ENCODE data around the gene PTTG2.
"Not testable (repeated sequence)": the region's sequence is repeated elsewhere in the genome, so short reads cannot be mapped to it uniquely, and the experiment has no call there.

PTTG2 gene

DNA sequence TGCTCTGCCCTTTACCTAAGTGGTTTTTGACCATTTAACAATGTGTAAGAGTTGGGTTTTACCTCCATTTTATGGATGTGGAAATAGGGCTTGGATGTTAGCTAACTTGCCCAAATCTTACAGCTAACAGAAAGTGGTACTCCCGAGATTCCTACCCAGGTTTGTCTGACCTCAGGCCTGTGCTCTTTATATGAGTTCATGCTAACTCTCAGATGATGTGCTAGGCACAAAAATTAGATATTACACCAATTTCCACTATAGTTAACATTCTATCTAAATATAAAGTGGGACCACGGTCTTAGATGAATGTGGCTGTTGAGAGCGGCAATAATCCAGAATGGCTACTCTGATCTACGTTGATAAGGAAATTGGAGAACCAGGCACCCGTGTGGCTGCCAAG, at the start of gene PTTG2:
PTTG2 (plus strand) TSS at position 301 of the 400 bp plus-strand sequence; CDS start at position 338, 37 bp downstream.
- no peak for DNase-seq

DNA sequence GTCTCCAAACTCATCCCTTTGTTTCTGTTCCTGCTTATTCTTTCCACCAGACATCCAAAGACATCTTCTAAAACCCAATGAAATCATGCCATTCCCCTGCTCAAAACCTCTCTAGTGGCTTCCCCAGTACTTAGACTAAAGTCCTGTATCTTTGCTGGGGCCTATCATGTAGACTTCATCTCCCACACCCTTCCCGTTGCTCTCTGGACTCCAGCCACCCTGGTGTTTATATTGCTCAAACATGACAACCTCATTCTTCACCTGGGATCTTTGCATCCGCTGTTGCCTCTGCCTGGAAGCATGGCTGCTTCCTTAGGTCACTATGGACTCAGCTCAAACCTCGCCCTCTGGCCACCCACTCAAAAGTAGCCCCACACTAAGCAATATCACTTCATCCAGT, 45.7 kb upstream of the PTTG2 start:
- DNase-seq, result no peak

DNA sequence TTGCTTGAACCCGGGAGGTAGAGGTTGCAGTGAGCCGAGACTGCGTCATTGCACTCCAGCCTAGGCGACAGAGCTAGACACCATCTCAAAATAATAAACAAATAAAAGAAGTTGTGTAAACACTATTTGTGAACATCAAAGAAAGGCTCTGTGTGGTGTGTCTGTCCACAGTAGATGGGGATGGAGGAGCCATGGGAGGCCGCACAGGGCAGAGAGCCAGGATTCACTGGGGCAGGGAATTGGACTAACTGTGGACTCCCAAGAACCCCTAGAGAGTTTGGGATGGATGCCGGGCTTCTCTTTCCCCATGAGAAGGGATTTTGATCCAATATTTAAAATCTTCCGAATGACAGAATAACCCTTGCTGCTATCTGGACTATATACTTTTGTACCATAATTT, 42.8 kb upstream of the PTTG2 start:
- no peak for DNase-seq

DNA sequence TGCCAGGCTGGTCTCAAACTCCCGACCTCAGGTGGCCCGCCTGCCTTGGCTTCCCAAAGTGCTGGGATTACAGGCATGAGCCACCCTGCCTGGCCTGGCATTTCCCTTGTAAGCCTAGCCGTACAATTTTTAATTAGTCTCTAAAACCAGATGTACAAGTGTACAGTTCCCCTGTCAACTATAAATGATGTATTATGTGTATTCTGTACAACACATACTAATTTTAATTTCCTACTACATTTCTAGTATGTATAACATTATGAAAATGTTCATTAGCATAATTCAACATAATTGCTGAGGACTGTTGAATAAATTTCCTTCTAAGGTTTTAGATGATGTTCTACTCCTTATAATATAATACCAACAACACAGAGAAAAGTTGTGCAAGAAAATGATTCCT, 41.5 kb upstream of the PTTG2 start:
- DNase-seq, result no peak

DNA sequence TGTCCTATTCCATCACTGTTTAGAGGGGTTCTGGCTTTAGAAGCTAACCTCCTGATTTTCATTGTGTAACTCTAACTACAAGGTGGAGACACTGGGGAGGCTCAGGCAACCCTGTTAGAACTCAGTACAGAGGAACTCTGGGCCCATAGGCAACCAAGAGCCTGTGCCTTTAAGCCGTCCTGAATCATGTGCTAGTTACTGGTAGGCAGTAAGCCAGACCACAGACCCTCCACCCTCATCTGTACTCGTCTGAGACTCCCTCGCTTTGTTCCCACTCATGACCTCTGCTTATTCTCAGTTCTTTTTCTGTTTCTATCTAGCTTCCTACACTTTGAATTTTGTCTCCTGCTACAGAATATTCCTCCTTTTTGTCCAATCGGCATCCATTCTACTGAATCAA, 37.9 kb upstream of the PTTG2 start:
- DNase-seq, result no peak

DNA sequence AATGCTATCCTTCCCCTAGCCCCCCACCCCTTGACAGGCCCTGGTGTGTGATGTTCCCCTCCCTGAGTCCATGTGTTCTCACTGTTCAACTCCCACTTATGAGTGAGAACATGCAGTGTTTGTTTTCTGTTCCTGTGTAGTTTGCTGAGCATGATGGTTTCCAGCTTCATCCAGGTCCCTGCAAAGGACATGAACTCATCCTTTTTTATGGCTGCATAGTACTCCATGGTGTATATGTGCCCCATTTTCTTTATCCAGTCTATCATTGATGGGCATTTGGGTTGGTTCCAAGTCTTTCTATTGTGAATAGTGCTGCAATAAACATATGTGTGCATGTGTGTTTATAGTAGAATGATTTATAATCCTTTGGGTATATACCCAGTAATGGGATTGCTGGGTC, 37.1 kb upstream of the PTTG2 start:
- DNase-seq, result not testable (repeated sequence)

DNA sequence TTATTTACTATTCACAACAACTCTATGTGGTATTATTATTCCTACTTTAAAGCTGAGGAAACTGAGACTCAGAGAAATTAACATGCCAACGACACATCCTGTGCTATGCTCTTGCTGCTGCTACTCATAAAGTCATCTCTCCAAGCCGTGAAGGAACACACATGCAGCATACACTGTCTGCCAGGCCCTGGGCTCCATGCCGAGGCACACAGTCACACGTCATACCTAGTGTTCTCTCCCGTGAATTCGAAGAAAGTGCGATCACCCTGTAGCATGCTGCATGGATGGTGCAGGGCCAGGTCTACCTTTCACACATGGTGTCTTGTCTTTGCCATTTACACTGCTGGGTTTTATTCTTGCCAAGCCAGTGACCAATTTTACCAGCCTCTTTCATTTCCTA, 35.3 kb upstream of the PTTG2 start:
- DNase-seq, result no peak

DNA sequence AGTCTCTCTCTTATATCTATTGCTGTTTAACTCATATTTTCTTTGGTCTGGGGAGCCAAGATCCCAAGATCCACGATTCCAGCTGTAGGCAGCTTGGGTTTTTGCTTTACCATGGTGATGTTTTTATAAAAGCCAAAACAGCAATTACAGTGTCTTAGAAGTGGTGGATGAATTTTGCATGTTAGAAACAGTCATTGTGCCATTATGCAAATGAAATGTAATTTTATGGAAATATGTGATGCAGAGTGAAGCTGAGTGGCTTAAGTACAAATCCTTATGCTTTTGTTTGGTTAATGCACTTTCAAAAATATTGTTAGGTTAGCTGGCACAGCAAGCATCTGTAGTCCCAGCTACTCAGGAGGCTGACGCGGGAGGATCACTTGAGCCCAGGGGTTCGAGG, 32.8 kb upstream of the PTTG2 start:
- no peak for DNase-seq

DNA sequence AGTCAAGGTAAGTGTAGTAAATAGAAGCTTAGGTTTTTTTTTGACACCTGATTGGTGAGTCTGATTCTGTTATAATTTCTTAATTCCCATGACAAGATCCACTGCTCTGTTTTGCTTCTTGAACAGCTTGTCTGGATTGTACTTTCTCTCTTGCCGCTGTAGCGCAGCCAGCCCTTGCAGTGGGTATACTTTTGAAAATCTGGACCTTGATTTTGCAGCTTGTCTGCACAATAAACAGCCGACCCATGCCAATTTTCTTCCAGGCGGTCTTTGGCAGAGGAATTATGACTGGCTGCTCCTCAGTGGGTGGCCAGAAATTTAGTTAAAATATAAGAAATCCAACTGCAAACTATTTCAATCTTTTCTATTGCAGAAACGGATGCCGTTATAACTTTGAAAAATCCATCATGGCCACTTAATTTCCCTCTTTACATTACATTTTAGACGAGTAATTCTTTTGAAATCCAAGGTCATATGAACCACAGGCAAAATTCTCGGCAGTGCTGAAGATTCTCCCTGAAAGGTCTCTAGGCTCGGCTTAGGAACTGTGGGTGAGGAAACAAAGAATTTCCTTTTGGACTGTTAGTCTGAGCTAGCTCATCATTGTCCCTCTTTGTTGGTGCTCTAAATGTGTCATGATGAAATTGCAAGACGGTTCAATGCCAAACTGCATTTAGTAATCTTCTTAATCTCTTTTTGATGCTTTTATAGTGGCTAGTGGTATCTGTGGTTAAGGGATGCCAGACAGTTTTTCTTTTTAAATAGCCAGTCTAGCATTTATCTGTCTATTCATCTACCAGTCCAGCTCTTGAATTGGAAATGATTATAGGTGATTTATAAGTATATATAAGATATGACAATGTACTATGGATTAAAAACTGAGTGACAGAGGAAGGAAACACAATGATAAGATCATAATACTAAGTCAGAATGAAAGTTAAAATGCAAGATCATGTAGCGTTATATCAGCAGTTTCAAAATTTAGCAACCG, 31.5 kb upstream of the PTTG2 start:
- no peak for DNase-seq

DNA sequence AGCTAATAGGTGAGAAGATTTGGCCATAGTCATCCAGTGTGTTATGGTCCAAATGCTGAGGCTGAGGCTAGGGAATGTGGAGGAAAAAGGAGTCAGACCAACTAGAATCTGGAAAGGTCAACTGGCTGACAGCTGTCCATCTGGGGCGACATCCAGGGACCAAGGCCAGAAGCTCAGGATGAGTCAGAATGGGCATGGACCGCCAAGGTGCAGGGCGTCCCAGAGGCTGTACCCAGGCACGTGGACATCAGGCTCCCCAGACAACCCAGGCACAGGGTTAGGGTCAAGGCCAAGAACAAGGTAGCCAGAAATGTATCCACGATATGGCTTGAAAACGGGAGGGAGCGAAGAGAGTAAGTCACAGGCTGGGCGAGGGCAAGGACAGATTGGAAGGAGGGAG, 26.1 kb upstream of the PTTG2 start:
- no peak for DNase-seq

DNA sequence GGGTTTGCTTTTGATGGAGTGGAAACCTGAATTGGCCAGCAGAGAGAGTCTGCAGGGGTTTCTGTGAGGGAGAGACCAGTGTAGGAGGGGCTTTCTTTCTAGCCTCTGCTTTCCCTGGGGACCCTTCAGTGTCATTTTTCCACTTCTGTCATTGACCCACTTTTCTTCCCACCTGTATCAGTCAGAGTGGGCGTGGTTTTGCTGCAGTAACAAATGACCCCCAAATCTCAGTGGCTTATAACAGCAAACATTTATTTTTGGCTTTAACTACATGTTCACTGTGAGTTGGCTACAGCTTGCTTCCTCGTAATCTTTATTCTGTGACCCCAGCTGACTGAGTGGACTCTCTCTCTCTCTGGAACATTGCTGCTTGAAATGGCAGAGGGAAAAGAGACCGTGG, 25.6 kb upstream of the PTTG2 start:
- no peak for DNase-seq

DNA sequence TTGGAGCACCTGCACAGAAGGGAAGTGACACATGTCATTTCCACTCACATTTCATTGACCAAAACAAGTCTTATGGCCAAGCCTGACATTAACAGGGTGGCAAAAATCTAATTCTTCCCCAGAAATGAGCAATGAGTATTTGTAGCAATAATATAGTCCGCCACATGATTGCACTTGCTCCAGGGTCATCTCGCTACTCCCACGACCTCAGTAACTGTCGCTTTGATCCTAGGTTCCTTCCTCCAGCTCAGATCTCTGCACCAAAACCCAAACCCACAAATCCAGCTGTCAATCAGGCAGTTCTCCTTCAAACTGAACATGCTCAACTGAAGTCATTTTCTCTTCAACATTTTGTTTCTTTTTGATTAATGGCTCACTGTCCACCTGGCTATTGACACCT, 25.2 kb upstream of the PTTG2 start:
- no peak for DNase-seq

DNA sequence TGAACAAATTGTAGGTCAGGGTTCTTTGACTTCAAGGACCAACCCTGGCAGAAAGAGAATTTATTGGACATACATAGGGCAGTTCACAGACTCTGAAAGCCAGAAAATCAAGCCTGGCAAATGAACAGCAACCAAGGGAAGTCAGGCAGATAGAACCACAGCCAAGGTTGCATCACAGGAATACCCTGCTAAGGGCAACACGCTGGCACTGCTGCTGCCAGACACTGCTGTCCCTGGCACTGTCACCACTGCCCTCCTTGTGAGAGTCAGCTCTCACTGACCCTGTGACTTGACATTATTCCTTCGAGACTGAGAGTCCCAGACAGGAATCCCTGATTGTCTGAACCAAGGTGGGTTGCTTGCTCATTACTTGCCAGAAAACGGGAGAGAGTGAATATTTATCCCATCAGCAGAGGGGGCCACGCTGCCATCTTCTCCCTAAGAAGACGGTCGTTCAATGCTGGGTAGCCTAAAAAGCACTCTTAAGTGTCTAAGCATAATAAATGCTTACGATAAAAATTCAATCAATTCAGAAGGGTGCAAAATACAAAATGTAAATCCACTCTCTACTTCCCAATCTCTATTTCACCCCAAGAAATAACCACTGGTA, 23.2 kb upstream of the PTTG2 start:
- DNase-seq, result no peak

DNA sequence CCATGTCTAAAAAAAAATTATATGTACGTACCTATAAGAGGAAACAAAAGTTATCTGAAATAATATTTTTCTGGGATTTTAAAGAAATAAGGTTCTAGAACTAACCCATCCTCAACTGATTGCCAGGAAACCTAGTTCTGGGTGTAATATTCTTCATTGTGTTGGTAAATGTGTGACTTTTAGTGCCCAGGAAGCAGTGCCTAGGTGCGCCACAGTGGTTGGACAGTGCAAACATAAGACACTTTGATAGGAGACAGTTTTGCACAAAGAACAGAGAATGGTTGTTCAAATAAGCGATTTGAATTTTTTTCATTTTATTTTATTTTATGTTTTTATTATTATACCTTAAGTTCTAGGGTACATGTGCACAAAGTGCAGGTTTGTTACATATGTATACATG, 22.0 kb upstream of the PTTG2 start:
- no peak for DNase-seq

DNA sequence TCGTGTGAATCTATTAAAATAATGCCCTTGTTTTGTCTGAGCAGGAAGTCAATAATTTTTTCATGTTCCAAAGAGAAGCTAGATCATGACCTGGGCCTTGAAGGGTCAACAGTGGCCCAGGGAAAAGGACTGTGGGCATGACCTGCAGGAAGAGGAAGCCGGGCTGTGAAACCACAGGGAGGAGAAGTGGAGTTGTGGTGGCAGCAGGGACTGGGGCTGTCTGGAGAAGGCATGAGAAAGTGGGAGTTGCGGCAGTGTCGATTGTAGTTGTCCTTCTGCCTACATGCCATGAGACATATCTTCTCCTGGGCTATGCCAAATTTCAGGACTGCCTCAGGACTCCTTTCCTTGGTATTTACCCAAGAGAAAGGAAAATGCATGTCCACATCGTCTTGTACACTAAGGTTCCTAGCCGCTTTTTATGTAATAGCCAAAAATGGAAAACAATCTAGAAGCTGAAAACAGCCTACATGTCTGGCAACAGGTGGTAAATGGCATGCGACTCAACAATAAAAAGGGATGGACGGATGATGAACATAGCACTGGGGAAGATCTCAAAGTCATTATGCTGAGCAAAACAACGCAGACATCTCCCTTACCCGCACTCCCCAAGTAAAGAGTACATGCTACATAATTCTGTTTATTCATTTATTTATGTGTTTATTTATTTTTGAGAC, 13.6 kb upstream of the PTTG2 start:
- DNase-seq, result no peak

DNA sequence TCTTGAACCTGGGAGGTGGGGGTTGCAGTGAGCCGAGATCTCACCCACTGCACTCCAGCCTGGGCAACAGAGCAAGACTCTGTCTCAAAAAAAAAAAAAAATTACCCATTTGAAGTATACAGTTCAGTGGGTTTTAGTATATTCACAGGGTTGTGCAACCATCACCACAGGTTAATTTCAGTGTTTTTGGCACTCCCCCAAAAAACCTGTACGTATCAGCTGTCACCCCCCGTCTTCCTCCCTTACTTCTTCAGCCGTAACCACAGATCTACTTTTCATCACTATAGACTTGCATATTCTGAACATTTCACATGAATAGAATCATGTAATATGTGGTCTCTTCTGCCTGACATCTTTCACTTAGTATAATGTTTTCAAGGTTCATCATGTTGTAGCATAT, 11.7 kb upstream of the PTTG2 start:
- no peak for DNase-seq

DNA sequence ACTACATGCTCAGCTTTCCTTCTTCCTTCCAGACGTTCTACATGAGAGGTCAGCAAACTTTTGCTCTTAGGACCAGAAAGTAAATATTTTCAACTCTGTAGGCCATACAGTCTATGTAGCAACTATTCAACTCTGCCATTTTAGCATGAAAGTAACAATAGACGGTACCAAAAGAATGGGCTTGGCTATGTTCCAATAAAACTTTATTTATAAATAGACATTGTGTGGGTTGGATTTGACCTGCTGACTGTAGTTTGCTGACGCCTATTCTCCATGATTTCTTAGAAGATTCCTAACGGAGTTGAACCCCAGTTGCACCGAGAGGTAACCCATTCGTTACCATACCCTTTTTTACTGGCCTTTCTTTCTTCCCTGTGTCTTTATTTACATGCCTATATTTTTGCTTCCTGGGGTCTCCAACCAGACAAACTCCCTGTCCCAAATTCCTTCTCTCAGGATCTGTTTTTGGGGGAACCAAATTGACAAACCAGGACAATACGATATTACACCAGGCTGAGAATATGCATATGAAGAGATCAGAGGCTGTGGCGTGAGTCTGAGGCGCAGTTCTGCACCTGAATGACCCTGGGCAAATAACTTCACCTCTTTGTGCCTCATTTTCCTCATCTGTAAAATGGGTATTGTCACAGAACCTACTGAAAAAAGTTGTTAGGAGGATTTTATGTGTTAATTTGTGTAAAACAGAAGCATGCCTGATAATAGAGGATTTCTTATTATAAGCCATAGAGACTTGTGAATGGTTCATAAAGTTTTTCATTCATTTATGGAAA, 10.4 kb upstream of the PTTG2 start:
- no peak for DNase-seq

DNA sequence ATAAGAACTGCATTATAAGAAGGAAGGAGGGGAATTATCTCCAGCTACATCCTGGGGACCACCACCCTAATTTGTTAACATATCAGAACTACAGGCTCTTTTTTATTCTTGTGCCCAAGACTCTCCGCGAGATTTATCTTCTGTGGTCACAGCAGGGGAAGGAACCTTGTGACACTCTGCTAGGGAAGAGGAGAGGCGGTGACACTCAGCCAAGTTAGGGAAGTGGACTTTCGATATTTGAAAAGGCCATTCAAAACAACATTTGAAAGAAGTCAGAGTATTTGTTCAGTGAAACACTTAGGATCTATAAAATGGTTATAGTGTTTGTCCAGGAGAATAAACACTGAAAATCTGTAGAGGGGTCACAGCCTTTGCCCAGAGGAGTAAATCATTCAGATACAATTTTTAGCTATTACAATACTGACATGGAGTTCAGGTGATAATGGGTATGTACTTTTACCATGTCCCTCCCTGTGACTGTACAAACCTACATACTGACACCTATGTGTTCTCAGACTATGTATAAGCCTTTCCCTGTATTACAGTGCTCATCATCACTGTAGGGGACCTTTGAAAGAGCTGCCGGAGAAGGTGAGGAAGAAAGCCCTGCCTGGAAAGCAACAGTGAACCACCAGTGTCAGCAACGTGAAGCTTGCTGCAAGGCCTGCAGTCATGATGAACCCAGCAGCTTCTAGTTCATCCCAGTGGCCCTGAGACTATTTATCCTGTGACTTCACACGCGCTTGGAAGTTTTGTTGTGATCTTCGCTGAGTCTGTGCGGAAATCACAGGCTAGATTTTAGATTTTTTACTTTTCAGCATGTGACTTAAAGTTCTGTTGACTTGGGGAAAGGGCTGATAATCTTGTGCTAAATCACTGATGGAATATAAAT, 8.5 kb upstream of the PTTG2 start:
- DNase-seq, result no peak

DNA sequence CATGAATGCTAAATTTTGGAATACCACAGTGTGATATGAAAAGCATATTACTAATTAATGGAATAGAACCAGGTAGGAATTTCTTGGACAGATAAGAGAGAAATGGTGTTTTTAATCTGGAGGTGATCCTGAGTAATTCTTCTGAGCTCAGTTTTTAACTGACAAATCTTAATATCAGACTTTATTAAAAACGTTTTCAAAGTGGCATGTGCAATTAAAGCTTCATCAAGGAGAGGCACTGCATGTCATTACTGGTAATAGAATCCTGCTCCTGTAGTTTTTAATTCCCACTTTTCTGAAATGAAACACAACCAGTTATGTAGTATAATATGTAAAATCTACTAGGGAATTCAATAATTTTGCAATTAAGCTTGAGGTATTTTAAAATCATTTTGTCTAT, 7.0 kb upstream of the PTTG2 start:
- no peak for DNase-seq

DNA sequence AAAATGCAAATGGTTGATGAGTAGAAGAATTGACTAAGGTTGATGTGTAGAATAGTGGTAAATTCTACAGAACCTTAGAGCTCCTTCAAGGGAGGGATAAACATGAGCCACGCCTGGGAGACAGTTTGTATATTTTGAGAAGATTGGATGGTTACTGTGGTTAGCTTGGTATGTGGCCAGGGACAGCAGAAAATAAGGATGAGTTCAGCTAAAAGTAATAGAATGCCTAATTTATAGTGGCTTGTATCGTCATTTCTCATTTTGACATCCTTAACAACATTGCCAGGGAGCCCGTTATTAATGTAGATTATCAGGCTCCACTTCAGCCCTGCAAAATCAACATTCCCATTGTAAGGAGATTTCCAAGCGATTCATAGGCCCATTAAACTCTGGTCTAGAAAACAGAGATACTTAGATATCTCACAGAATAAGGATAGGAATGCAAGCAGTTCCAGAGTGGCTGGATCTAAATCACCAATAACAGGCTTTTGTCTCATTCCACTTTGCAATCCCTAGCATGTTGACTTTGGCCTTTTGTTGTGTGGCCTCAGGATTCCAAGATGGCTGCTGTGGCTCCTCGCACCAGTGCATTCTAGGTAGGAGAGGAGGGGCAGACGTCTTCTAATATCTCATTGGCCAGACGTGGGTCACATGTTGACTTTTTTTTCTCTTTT, 6.4 kb upstream of the PTTG2 start:
- DNase-seq, result no peak

DNA sequence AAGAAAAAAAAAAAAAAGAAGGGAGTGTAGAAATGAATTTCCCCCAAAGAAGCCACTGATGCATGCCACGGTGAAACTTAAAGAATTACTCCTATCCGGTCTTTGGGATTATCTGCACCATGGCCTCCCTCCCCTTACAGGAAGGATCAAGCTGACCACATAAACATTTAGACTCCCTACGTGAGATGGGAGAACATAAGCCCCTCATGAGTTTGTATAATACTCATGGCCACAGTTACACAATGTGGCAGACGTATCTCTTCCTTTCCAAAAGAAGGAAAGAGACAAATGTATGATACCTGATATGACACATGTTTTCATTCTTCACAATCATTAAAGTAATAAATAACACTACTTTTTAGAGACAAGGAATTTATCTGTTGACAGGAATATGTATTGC, 3.3 kb upstream of the PTTG2 start:
- no peak for DNase-seq

Measured in activated effector memory CD4-positive, alpha-beta T cell treated with anti-CD3 and anti-CD28 coated beads, Interleukin-2, amount 50 U/mL, for 16 hours (primary cell).